ENCODE measurements around the gene CES2.

DNA sequence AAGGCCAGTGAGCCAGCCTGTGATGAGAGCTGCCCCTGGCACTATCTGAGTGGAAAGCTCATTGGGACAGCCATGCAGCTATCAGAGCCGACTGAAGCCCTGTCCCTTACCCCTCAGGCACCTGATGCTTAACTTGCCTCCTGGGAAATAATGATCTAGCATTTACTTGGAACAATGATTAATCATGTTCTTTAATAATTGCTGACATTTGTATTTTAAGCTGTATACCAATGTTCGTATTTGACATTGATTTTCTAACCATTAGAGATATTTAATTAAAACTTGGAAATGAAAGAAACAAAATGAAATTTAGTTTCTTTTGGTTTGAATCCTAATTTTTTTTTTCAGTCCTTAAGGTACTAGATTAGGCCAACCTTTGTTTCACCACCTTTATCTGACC lies 44.5 kb upstream of the CES2 start:
- TF ChIP-seq, protein P1, sequence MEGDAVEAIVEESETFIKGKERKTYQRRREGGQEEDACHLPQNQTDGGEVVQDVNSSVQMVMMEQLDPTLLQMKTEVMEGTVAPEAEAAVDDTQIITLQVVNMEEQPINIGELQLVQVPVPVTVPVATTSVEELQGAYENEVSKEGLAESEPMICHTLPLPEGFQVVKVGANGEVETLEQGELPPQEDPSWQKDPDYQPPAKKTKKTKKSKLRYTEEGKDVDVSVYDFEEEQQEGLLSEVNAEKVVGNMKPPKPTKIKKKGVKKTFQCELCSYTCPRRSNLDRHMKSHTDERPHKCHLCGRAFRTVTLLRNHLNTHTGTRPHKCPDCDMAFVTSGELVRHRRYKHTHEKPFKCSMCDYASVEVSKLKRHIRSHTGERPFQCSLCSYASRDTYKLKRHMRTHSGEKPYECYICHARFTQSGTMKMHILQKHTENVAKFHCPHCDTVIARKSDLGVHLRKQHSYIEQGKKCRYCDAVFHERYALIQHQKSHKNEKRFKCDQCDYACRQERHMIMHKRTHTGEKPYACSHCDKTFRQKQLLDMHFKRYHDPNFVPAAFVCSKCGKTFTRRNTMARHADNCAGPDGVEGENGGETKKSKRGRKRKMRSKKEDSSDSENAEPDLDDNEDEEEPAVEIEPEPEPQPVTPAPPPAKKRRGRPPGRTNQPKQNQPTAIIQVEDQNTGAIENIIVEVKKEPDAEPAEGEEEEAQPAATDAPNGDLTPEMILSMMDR (conservative IDR thresholded peaks at IDR 0.05; ENCODE audit: low read length): no peak
- TF ChIP-seq EZH2phosphoT487 (IDR thresholded peaks at IDR 0.05; ENCODE audit: borderline replicate concordance): no peak
